ENCODE results near the gene GIPC3.

DNA sequence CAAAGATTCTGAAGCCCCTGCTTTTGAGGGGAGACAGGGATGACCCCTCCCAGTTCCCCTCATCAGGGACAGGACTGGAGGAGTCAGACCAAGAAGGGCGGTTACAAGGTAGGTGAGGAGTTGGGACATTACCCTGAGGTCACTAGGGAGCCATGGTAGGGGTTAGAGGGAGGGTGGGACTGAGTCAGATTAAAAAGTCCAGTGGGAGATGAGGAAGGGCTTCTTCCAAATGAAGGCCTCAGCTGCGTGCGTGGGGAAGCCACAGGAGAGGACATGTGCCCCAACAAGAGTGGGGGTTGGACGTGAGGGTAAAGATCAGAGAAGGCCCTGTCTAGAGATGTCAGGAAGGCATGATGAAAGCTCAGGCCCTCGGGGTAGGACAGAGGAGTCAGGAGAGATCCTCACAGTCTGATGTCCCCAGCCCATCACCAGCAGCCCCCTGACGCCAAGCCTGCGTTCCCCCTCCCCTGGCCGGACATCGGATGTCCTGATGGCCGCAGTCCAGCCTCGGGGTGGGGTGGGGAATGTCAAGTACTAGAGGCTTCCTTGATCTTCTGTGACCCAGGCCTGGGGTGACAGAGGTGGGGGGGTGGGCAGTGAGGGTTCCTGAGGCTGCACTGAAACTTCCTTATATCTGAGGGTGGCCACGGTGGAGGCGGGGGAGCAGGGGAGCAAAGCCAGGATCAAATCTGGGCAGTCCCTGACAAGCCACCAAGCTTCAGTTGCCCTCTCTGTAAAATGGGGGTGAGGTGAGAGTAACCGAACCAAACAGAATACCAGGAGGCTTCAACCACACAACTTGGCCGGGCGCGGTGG is 21.4 kb upstream of the GIPC3 start:
- TF ChIP-seq, protein P1, sequence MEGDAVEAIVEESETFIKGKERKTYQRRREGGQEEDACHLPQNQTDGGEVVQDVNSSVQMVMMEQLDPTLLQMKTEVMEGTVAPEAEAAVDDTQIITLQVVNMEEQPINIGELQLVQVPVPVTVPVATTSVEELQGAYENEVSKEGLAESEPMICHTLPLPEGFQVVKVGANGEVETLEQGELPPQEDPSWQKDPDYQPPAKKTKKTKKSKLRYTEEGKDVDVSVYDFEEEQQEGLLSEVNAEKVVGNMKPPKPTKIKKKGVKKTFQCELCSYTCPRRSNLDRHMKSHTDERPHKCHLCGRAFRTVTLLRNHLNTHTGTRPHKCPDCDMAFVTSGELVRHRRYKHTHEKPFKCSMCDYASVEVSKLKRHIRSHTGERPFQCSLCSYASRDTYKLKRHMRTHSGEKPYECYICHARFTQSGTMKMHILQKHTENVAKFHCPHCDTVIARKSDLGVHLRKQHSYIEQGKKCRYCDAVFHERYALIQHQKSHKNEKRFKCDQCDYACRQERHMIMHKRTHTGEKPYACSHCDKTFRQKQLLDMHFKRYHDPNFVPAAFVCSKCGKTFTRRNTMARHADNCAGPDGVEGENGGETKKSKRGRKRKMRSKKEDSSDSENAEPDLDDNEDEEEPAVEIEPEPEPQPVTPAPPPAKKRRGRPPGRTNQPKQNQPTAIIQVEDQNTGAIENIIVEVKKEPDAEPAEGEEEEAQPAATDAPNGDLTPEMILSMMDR (IDR thresholded peaks at IDR 0.05) = no peak
- TF ChIP-seq CHD4 (IDR thresholded peaks at IDR 0.05; ENCODE audit: borderline replicate concordance) = no peak
